ENCODE results near the gene CYP46A1. TPM values are rescaled to one million over a fixed set of nuclear protein-coding genes. Genes with fewer than 3 reads are reported as not detected.
A peak's percentile ranks its signal among the peaks of the same experiment; 100 is the strongest.

CYP46A1 gene
- total RNA-seq, 1 donor from 2014 or later = 1.3 TPM

DNA sequence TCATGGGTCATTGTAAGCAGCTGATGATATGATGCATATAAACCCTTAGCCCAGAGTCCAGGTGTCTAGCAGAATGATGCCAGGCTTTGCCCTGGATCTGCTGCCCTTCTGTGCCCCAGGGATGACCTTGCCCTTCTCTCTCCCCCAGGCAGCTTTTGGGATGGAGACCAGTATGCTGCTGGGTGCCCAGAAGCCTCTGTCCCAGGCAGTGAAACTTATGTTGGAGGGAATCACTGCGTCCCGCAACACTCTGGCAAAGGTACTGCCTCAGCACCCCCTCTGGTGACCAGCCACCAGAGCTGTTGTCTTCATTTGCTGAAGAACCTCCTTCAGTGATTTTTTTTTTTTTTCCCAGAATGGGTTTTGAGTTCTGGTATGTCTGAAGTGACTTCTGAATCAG is 23.3 kb downstream of the CYP46A1 start:
- Histone ChIP-seq H3K27me3 (no peaks in the 10 kb centered on the region), H3K4me1 (no peaks in the 10 kb centered on the region), H3K27ac (no peak overlapping the region), H3K4me3 (no peak overlapping the region), H3K9me3 (peaks cover 3% of the 10 kb centered on the region), H3K36me3 (no peaks in the 10 kb centered on the region)
- ATAC-seq (no peak), DNase-seq (no peak)
- TF ChIP-seq, protein P1, sequence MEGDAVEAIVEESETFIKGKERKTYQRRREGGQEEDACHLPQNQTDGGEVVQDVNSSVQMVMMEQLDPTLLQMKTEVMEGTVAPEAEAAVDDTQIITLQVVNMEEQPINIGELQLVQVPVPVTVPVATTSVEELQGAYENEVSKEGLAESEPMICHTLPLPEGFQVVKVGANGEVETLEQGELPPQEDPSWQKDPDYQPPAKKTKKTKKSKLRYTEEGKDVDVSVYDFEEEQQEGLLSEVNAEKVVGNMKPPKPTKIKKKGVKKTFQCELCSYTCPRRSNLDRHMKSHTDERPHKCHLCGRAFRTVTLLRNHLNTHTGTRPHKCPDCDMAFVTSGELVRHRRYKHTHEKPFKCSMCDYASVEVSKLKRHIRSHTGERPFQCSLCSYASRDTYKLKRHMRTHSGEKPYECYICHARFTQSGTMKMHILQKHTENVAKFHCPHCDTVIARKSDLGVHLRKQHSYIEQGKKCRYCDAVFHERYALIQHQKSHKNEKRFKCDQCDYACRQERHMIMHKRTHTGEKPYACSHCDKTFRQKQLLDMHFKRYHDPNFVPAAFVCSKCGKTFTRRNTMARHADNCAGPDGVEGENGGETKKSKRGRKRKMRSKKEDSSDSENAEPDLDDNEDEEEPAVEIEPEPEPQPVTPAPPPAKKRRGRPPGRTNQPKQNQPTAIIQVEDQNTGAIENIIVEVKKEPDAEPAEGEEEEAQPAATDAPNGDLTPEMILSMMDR (IDR thresholded peaks at IDR 0.05) = no peak
- intact Hi-C loops (cut with DNase I) = no loop called here

DNA sequence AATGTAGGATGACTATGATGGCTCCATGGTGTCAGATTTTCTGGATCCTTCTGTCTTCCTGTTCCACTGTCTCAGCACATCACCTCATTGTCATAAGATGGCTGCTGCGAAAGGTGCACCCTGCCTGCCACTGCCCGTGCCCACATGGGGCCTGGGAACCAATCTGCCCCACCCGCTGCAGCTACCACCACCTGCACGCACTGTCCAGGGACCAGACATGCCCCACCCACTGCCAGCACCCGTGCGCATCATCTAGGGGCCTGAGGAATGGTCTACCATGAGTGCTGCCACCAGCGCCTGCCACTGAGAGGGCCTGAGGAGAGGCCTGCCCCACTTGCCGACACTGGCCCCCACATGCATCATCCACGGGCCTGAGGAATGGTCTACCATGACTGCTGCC is 23.8 kb downstream of the CYP46A1 start:
- Histone ChIP-seq H3K27ac (no peak overlapping the region), H3K36me3 (no peaks in the 10 kb centered on the region), H3K27me3 (no peaks in the 10 kb centered on the region), H3K4me3 (no peak overlapping the region), H3K9me3 (peaks cover 3% of the 10 kb centered on the region), H3K4me1 (no peaks in the 10 kb centered on the region)
- no peak for DNase-seq
- intact Hi-C loops (cut with DNase I) = no loop called here
- TF ChIP-seq, protein P1 (IDR thresholded peaks at IDR 0.05) = no peak
- ATAC-seq = no peak

DNA sequence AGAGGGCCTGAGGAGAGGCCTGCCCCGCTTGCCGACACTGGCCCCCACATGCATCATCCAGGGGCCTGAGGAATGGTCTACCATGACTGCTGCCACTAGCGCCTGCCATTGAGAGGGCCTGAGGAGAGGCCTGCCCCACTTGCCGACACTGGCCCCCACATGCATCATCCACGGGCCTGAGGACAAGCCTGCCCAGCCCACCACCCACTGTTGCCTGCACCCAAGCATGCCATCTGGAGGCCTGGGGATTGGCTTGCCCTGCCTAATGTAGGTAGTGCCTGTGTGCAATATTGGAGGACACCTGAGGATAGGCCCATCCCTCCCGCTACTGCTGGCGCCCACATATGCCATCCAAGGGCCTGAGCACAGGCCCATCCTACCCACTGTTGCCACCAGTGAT is 24.4 kb downstream of the CYP46A1 start:
- Histone ChIP-seq H3K4me1 (no peaks in the 10 kb centered on the region), H3K36me3 (no peaks in the 10 kb centered on the region), H3K4me3 (no peak overlapping the region), H3K27me3 (no peaks in the 10 kb centered on the region), H3K9me3 (no peaks in the 10 kb centered on the region), H3K27ac (no peak overlapping the region)
- no peak for DNase-seq
- intact Hi-C loops (cut with DNase I) = no loop called here
- ATAC-seq = no peak
- TF ChIP-seq, protein P1 (IDR thresholded peaks at IDR 0.05) = no peak

DNA sequence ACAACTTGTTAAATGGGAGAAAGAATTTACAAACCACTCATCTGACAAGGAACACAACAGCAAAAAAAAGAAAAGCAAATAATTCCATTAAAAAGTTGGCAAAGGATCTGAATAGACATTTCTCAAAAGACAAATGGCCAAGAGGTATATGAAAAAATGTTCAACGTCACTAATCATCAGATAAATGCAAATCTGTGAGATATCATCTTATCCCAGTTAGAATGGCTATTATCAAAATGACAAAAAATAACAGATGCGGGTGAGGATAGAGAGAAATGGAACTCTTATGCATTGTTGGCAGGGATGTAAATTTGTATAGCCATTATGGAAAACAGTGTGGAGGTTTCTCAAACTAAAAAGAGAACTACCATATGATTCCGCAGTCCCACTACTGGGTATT is 29.9 kb downstream of the CYP46A1 start:
- DNase-seq (no peak), ATAC-seq (no peak)
- TF ChIP-seq, protein P1 (IDR thresholded peaks at IDR 0.05) = no peak
- intact Hi-C loops (cut with DNase I) = no loop called here
- H3K27ac ChIP-seq = no peak overlapping the region
- no peak overlapping the region for H3K4me3 ChIP-seq
- H3K4me1 ChIP-seq = no peaks in the 10 kb centered on the region
- H3K9me3 ChIP-seq = no peaks in the 10 kb centered on the region
- no peaks in the 10 kb centered on the region for H3K27me3 ChIP-seq
- H3K36me3 ChIP-seq = no peaks in the 10 kb centered on the region

DNA sequence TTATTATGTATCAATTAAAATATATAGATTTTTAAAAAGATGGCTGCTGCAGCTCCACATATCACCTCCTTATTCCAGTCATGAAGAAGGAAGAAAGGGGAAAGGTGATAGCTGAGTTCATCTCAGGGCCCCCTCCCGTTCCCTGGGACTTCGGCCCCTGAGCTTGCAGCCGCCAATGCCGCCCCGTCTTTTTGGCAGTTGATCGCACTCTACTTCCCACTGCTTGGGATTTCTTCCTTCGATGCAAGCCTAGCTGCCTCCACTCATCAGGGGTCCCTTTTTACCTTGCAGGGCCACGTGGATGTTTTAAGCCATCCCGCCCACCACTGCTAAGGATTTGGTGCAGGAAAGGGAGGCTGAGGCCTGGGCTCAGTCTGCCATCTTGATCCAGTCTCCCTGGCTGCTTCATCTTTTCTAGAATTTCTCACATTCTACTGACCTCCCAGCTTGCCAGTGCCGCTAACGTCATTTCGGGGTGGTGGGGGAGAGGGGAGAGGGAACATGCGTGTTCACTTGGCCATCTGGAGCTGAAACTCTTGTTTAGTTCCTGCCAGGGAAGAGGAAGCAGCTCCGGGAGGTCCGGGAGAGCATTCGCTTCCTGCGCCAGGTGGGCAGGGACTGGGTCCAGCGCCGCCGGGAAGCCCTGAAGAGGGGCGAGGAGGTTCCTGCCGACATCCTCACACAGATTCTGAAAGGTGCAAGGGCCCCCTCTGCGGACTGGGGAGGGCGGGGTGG is 31.3 kb downstream of the CYP46A1 start:
- H3K27ac ChIP-seq = no peak overlapping the region
- H3K36me3 ChIP-seq = no peaks in the 10 kb centered on the region
- no peaks in the 10 kb centered on the region for H3K9me3 ChIP-seq
- intact Hi-C loops (cut with DNase I) = no loop called here
- TF ChIP-seq, protein P1 (IDR thresholded peaks at IDR 0.05) = no peak
- H3K4me1 ChIP-seq = no peaks in the 10 kb centered on the region
- H3K27me3 ChIP-seq = no peaks in the 10 kb centered on the region
- no peak overlapping the region for H3K4me3 ChIP-seq
- peak; percentile 51 for DNase-seq
- ATAC-seq = no peak
